Adipocyte (in vitro differentiated cells): ENCODE results near the gene CD9.

Experiments used
- DNase-seq: peaks from one replicate; pipeline ENCODE4 v3.0.0-alpha.2; 2015; ENCODE audit warnings: low read depth
- H3K27me3 ChIP-seq: replicated peaks from 2 replicates; pipeline ENCODE4 v1.7.0; 2013; ENCODE audit warnings: mild to moderate bottlenecking, low read length, moderate library complexity; ENCODE audit not compliant: control insufficient read depth, insufficient read depth
- H3K36me3 ChIP-seq: 2 replicates; pipeline ENCODE4 v1.7.0; 2013; ENCODE audit warnings: low read length, mild to moderate bottlenecking, moderate library complexity; ENCODE audit not compliant: control insufficient read depth, insufficient read depth, severe bottlenecking
- H3K4me1 ChIP-seq: 2 replicates; pipeline ENCODE4 v1.7.0; 2013; ENCODE audit warnings: mild to moderate bottlenecking, low read length, moderate library complexity; ENCODE audit not compliant: control insufficient read depth, insufficient read depth
- H3K4me3 ChIP-seq: 2 replicates; pipeline ENCODE4 v1.7.0; 2013; ENCODE audit warnings: mild to moderate bottlenecking, low read length, moderate library complexity
- H3K9ac ChIP-seq: 2 replicates; pipeline ENCODE4 v1.7.0; 2013; ENCODE audit warnings: mild to moderate bottlenecking, low read length, moderate library complexity
- H3K9me3 ChIP-seq: 2 replicates; pipeline ENCODE4 v1.7.0; 2013; ENCODE audit warnings: mild to moderate bottlenecking, low read length, moderate library complexity; ENCODE audit not compliant: control insufficient read depth

CD9 gene

GRCh38 chr12:6228535-6229223 is 28.5 kb downstream of the CD9 start:
- Histone ChIP-seq H3K9me3 (no peaks in the 10 kb centered on the region), H3K4me3 (no peak overlapping the region), H3K36me3 (no peaks in the 10 kb centered on the region), H3K9ac (peak overlapping the region; percentile 76), H3K4me1 (peaks cover 67% of the 10 kb centered on the region), H3K27me3 (no peaks in the 10 kb centered on the region)
- DNase-seq, result no peak

DNA sequence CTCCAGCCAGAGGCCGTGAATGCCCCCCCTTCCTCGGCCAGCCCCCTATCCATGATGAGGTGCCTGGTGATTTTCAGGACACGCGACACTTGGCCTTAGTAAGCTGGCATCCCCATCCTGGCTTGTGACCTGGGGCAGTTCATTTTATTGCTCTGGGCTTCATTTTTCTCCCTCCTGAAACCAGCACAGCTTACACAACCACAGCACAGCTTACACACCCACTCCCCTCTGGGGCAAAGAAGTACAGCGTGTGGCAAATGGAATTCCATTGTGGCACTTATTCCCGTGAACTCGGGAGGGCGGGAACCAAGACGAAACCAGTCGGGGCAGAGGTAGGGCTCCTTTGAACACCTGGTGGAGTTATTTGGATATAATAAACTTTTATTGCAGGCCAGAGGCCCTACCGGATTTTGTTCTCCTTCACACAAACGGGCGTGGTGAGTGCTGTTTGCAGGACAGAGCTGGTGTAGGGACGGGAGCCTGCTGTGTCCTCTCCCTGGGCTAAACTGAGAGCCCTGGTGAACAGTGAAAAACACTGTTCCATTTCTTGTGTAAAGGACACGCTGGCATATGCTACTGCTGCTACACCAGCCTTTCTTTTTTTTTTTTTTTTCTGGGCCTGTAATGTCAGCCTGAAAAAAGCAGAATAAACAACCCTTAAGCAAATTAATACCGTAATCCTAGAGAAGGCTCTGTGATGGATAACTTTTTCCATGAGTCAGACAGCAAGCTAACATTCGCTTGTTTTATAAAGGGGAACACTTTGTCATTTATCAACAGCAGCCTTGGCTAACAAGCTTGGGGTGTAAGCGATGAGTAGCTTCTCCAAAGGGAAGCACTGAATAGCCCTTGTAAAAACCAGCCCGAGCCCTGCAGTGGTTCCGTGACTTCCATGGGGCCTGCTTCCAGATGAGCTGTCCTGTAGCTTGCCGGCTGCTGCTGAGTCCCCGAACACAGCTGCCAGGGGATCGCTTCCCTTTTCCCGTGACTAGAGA is 29.3 kb downstream of the CD9 start:
- DNase-seq, result peak; percentile 79
- H3K36me3 ChIP-seq, result no peaks in the 10 kb centered on the region
- H3K27me3 ChIP-seq, result no peaks in the 10 kb centered on the region
- H3K4me3 ChIP-seq, result peak overlapping the region; percentile 48
- H3K9me3 ChIP-seq, result no peaks in the 10 kb centered on the region
- H3K9ac ChIP-seq, result peak overlapping the region; percentile 76
- peaks cover 67% of the 10 kb centered on the region for H3K4me1 ChIP-seq

- H3K4me3 ChIP-seq, result peak overlapping the region; percentile 48
- peaks cover 67% of the 10 kb centered on the region for H3K4me1 ChIP-seq
- H3K9me3 ChIP-seq, result no peaks in the 10 kb centered on the region
- peak overlapping the region; percentile 76 for H3K9ac ChIP-seq
- peaks cover 4% of the 10 kb centered on the region for H3K36me3 ChIP-seq
- H3K27me3 ChIP-seq, result no peaks in the 10 kb centered on the region
- peak; percentile 27 for DNase-seq
Observed at GRCh38 chr12:6230321-6231110, 30.3 kb downstream of the CD9 start.

GRCh38 chr12:6231359-6232268 is 31.4 kb downstream of the CD9 start:
- DNase-seq, result peak; percentile 28
- no peaks in the 10 kb centered on the region for H3K9me3 ChIP-seq
- no peak overlapping the region for H3K9ac ChIP-seq
- peaks cover 14% of the 10 kb centered on the region for H3K36me3 ChIP-seq
- no peak overlapping the region for H3K4me3 ChIP-seq
- H3K4me1 ChIP-seq, result peaks cover 56% of the 10 kb centered on the region
- H3K27me3 ChIP-seq, result no peaks in the 10 kb centered on the region

GRCh38 chr12:6233121-6233971 is 33.1 kb downstream of the CD9 start:
- no peak for DNase-seq

DNA sequence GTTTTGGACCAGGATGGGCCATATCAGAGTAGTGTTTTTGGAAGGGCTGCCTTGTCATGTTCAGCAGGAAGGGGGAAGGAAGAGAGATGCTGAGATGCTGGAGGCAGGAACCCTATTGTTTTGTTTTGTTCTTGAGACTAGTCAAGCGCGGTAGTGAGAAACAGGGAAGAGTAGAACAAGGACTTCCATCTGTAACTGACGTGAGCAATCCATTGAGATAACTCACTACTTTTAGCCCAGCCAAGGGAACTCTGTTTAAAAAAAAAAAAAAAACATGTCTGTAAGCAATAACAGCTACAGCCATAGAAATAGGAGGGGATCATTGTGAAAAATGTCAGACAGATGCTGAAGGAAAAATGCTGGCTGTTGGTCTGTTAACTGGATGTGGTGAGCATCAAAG is 34.0 kb downstream of the CD9 start:
- no peaks in the 10 kb centered on the region for H3K27me3 ChIP-seq
- H3K9me3 ChIP-seq, result no peaks in the 10 kb centered on the region
- DNase-seq, result peak; percentile 62
- peaks cover 19% of the 10 kb centered on the region for H3K36me3 ChIP-seq
- no peak overlapping the region for H3K4me3 ChIP-seq
- H3K9ac ChIP-seq, result no peak overlapping the region
- H3K4me1 ChIP-seq, result peaks cover 31% of the 10 kb centered on the region

More at GRCh38 chr12:6233121-6233971, 33.1 kb downstream of the CD9 start:
- no peaks in the 10 kb centered on the region for H3K9me3 ChIP-seq
- no peak overlapping the region for H3K4me3 ChIP-seq
- H3K9ac ChIP-seq, result no peak overlapping the region
- no peaks in the 10 kb centered on the region for H3K27me3 ChIP-seq
- peaks cover 19% of the 10 kb centered on the region for H3K36me3 ChIP-seq
- peaks cover 39% of the 10 kb centered on the region for H3K4me1 ChIP-seq

- Histone ChIP-seq H3K27me3 (no peaks in the 10 kb centered on the region), H3K9me3 (no peaks in the 10 kb centered on the region), H3K9ac (no peak overlapping the region), H3K4me3 (no peak overlapping the region), H3K36me3 (peaks cover 19% of the 10 kb centered on the region), H3K4me1 (peaks cover 24% of the 10 kb centered on the region)
- no peak for DNase-seq
Observed at GRCh38 chr12:6234906-6235305, 34.7 kb downstream of the CD9 start.

DNA sequence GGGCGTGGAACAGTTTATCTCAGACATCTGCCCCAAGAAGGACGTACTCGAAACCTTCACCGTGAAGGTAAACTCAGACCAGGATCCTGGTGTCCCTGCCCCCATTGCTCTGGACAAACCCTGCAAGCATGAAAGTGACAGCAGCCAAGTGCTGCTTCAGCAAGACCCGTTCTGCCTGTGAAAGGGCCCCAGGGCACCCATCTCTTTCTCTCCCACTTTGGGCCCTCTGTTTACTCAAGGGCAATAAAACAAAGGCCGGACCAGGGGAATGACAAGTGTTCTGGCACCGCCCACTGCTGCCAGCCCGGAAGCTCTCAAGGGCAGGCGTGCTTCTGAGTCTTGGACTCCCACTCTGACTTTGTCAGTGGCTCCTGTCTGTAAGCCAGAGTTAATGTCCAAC is 35.3 kb downstream of the CD9 start:
- no peaks in the 10 kb centered on the region for H3K9me3 ChIP-seq
- H3K4me1 ChIP-seq, result peaks cover 18% of the 10 kb centered on the region
- H3K9ac ChIP-seq, result no peak overlapping the region
- H3K36me3 ChIP-seq, result peaks cover 19% of the 10 kb centered on the region
- DNase-seq, result no peak
- H3K4me3 ChIP-seq, result no peak overlapping the region
- no peaks in the 10 kb centered on the region for H3K27me3 ChIP-seq

DNA sequence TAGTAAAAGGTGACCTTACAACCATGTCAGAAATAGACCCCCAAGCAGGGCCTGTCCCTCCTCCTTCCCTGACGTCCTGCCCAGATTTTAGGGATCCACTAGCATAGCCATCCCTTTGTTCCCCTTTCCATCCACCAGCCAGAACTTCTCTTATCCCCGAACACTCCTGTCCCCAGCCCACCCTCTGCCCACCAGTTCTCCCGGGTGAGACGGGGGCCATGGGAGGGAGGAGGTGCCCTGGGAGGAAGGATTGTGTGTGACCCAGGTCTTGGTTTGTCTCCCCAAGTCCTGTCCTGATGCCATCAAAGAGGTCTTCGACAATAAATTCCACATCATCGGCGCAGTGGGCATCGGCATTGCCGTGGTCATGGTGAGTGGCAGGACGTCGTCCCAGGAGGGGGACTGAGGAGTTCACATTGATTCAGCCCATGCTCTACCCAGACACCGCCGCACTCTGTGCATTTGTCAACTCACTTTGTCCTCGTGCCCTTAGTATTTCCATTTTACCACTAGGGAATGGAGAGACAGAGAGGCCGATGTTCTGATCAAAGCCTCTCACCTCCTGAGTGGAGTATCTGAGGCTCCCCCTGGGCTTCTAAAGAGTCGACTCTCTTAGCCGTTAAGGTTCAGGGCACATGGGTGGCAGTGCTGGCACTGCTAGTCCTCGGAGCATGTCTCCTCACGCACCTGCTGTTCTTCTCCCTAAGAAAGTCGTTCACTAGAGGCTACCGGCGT is 35.9 kb downstream of the CD9 start:
- Histone ChIP-seq H3K27me3 (no peaks in the 10 kb centered on the region), H3K4me1 (peaks cover 12% of the 10 kb centered on the region), H3K9ac (no peak overlapping the region), H3K4me3 (no peak overlapping the region), H3K36me3 (peaks cover 19% of the 10 kb centered on the region), H3K9me3 (no peaks in the 10 kb centered on the region)
- no peak for DNase-seq
